ENCODE measurements around the gene COL4A2.

Gene COL4A2

DNA sequence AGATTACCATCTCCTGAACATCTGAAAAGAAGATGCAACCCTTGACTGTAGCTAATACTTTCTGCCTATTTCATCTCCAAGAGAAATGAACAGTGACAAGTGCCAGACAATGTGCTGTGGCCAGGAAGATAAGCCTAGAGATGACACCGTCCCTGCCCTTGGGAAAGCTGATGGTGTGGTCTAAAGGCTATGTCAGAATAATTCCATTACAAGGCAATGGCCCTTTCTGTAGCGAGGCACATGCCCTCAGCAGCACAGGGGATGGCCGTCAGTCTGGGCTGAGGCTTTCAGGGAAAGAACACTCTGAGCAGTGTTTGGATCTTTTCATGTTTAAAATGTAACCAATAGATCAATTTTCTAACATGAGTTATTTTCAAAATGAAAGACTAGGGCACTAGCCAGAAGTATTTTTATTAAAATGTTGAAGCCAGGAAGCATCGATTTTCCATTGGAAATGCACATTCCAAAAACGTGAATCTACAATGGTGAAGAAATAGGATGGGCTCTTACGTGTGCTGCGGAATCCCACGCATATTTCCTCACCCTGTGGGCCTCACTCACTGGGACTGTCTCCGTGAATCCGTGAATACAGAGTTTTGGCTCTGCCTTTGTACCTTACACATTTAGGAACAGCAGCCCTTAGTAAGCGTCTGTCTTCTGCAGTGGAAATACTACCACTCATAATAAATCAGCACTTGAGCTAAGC lies 22.2 kb upstream of the COL4A2 start:
- Histone ChIP-seq H3K4me1 (ENCODE audit: insufficient read depth, low read length) (peaks cover 86% of the 10 kb centered on the region), H3K9ac (ENCODE audit: low read length) (no peak overlapping the region), H3K27ac (ENCODE audit: low read depth, low read length) (peak overlapping the region; percentile 49)

GRCh38 chr13:110285991-110286832 lies 20.9 kb upstream of the COL4A2 start:
- H3K9me3 ChIP-seq (ENCODE audit: low read length) = no peaks in the 10 kb centered on the region
- no peaks in the 10 kb centered on the region for H3K27me3 ChIP-seq (ENCODE audit: control insufficient read depth in 1 of 2, insufficient read depth in 2 of 2, low read length in 2 of 2)
- H3K4me1 ChIP-seq (ENCODE audit: insufficient read depth, low read length) = peaks cover 85% of the 10 kb centered on the region
- H3K4me3 ChIP-seq (ENCODE audit: low read depth in 1 of 2, low read length in 2 of 2) = no peak overlapping the region
- H3K27ac ChIP-seq (ENCODE audit: low read depth, low read length) = peak overlapping the region; percentile 73
- H3K36me3 ChIP-seq (ENCODE audit: insufficient read depth, low read length) = no peaks in the 10 kb centered on the region
- H3K9ac ChIP-seq (ENCODE audit: low read length) = no peak overlapping the region

More for the DNA sequence above, 22.2 kb upstream of the COL4A2 start:
- Histone ChIP-seq H3K36me3 (ENCODE audit: insufficient read depth, low read length) (no peaks in the 10 kb centered on the region), H3K27me3 (ENCODE audit: control insufficient read depth in 1 of 2, insufficient read depth in 2 of 2, low read length in 2 of 2) (no peaks in the 10 kb centered on the region), H3K4me3 (ENCODE audit: low read depth in 1 of 2, low read length in 2 of 2) (no peak overlapping the region), H3K9me3 (ENCODE audit: low read length) (no peaks in the 10 kb centered on the region)

DNA sequence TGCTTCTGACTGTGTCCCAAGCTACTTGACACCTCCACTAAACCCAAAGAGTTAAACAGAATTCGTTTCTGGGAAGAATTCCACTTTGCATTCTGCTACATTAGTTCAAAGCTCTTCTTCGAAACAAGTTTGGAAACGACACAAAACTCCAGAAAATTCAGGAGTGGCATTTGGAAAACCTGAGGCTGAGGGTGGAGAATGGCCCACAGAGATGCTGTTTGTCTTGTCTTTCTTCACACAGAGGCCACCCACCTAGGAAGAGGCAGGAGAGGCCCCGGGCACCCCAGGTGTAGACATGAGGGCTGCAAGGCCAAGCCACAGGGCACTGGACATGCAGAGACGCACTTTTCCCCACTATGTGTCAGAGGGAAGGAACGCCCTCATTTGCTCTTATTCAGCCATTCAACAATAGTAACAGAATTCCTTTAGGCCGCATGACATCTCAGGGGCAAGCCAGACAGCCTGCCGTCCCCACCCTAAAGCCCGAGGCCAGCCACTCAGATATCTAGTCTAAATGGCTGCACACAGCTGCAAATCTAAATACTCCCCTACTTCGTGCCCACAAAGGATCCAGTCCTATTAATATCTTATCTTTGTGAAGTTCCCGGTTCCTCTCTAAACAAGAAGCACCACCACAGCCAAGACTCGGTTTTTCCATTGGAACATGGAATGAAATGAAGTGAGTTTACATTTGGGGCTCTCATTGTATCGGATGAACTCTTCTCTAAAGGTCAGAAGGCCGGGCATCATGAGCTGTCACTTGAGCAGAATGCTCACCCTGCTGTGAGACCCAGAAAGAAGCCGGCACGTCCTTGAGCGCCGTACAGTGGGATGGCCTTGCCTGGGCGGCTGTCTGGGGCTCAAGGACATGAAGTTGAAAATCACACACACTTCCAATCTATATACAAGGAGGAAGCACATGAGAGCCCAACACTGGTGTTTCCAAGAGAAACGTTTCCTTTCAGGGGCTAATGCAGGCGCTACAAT lies 20.0 kb upstream of the COL4A2 start:
- no peaks in the 10 kb centered on the region for H3K36me3 ChIP-seq (ENCODE audit: insufficient read depth, low read length)
- no peaks in the 10 kb centered on the region for H3K9me3 ChIP-seq (ENCODE audit: low read length)
- peak overlapping the region; percentile 73 for H3K27ac ChIP-seq (ENCODE audit: low read depth, low read length)
- H3K9ac ChIP-seq (ENCODE audit: low read length) = no peak overlapping the region
- no peak overlapping the region for H3K4me3 ChIP-seq (ENCODE audit: low read depth in 1 of 2, low read length in 2 of 2)
- H3K4me1 ChIP-seq (ENCODE audit: insufficient read depth, low read length) = peaks cover 77% of the 10 kb centered on the region
- H3K27me3 ChIP-seq (ENCODE audit: control insufficient read depth in 1 of 2, insufficient read depth in 2 of 2, low read length in 2 of 2) = no peaks in the 10 kb centered on the region

- Histone ChIP-seq H3K9me3 (ENCODE audit: low read length) (no peaks in the 10 kb centered on the region), H3K27me3 (ENCODE audit: control insufficient read depth in 1 of 2, insufficient read depth in 2 of 2, low read length in 2 of 2) (no peaks in the 10 kb centered on the region), H3K36me3 (ENCODE audit: insufficient read depth, low read length) (no peaks in the 10 kb centered on the region), H3K4me1 (ENCODE audit: insufficient read depth, low read length) (peaks cover 67% of the 10 kb centered on the region), H3K9ac (ENCODE audit: low read length) (no peak overlapping the region), H3K4me3 (ENCODE audit: low read depth in 1 of 2, low read length in 2 of 2) (no peak overlapping the region), H3K27ac (ENCODE audit: low read depth, low read length) (peak overlapping the region; percentile 86)
Observed at GRCh38 chr13:110289174-110289573, 17.9 kb upstream of the COL4A2 start.

DNA sequence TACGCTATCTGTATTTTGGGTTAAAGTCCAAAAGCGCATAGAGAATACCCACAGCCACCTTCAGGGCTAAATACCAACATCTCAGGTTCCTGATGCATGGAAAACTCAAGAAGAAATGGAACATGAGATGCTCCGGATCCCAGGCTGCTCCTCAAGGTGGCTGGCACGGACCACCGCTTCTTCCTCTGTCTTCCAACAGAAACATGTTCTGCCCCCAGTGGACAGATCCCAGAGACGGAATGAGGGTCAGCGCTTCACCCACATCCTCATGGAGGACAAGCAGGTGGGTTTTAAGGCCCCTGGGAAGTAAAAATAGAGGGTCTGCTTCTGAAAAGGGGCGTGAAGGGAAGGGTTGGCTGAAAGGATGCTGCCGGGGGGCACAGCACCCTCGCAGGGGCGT lies 17.4 kb upstream of the COL4A2 start:
- no peaks in the 10 kb centered on the region for H3K27me3 ChIP-seq (ENCODE audit: control insufficient read depth in 1 of 2, insufficient read depth in 2 of 2, low read length in 2 of 2)
- H3K9ac ChIP-seq (ENCODE audit: low read length) = no peak overlapping the region
- H3K4me3 ChIP-seq (ENCODE audit: low read depth in 1 of 2, low read length in 2 of 2) = no peak overlapping the region
- H3K27ac ChIP-seq (ENCODE audit: low read depth, low read length) = peak overlapping the region; percentile 86
- H3K4me1 ChIP-seq (ENCODE audit: insufficient read depth, low read length) = peaks cover 66% of the 10 kb centered on the region
- no peaks in the 10 kb centered on the region for H3K9me3 ChIP-seq (ENCODE audit: low read length)
- no peaks in the 10 kb centered on the region for H3K36me3 ChIP-seq (ENCODE audit: insufficient read depth, low read length)

DNA sequence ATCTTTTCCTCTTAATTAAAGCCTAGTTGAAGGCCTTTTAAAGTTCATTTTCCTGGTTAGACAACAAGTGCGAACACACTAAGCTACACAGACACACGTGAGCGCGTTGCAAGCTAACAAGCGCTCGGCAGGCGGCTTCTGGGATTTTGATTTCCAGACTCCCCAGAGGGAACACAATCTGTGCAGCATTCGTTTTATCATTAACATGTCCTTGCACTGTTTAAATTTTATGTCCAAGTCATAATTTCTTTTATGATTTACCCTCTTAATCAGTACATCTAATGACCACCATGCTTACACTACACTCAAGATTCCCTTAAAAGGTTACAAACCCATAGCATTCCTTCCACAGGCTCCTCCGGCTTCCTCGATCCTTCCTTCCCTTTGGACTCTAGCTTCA lies 16.9 kb upstream of the COL4A2 start:
- peaks cover 61% of the 10 kb centered on the region for H3K4me1 ChIP-seq (ENCODE audit: insufficient read depth, low read length)
- H3K27ac ChIP-seq (ENCODE audit: low read depth, low read length) = peak overlapping the region; percentile 86
- no peaks in the 10 kb centered on the region for H3K27me3 ChIP-seq (ENCODE audit: control insufficient read depth in 1 of 2, insufficient read depth in 2 of 2, low read length in 2 of 2)
- H3K9me3 ChIP-seq (ENCODE audit: low read length) = no peaks in the 10 kb centered on the region
- H3K36me3 ChIP-seq (ENCODE audit: insufficient read depth, low read length) = no peaks in the 10 kb centered on the region
- H3K9ac ChIP-seq (ENCODE audit: low read length) = peak overlapping the region; percentile 20
- H3K4me3 ChIP-seq (ENCODE audit: low read depth in 1 of 2, low read length in 2 of 2) = no peak overlapping the region

DNA sequence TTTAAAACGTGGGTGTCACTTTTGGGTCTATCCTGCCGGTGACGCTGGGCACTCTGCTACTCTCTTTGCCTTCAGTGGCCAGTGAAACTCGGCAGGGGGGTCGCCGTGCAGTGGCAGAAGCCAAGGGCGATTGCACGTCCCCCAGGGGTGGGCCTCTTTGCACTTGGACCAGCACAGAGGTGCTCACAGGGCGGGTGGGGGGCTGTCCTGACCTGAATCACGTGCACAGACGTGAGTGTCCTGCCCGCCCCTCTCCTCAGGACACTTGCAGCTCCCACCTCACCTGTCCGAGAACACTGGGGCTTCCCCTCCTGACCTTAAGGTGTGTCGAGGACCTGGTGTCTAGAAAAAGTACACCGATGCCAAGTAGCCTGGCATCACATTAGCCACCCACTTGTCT lies 16.3 kb upstream of the COL4A2 start:
- peak overlapping the region; percentile 86 for H3K27ac ChIP-seq (ENCODE audit: low read depth, low read length)

DNA sequence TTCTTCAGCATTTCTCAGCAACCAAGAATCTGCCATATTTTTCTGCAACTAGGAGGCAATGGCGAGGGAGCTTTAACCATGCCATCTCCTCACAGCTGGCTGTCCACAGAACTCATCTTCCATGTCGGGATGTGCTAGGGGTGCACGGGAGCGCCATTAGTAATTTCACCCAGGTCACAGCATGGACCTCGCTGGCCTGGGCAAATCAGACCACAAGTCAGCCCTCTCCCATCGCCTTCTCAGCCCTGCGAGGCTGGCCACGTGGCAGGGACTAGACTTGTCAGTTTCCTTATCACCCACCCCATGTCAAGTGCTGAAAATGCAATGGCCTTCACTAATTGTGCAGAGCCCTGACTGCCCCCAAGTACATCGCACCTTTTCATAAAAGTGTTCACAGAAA lies 15.8 kb upstream of the COL4A2 start:
- Histone ChIP-seq H3K27ac (ENCODE audit: low read depth, low read length) (peak overlapping the region; percentile 86), H3K4me3 (ENCODE audit: low read depth in 1 of 2, low read length in 2 of 2) (no peak overlapping the region), H3K27me3 (ENCODE audit: control insufficient read depth in 1 of 2, insufficient read depth in 2 of 2, low read length in 2 of 2) (no peaks in the 10 kb centered on the region), H3K36me3 (ENCODE audit: insufficient read depth, low read length) (no peaks in the 10 kb centered on the region), H3K9ac (ENCODE audit: low read length) (no peak overlapping the region), H3K4me1 (ENCODE audit: insufficient read depth, low read length) (peaks cover 61% of the 10 kb centered on the region), H3K9me3 (ENCODE audit: low read length) (no peaks in the 10 kb centered on the region)

More for the DNA sequence above, 16.3 kb upstream of the COL4A2 start:
- H3K9ac ChIP-seq (ENCODE audit: low read length) = no peak overlapping the region
- no peaks in the 10 kb centered on the region for H3K9me3 ChIP-seq (ENCODE audit: low read length)
- no peaks in the 10 kb centered on the region for H3K27me3 ChIP-seq (ENCODE audit: control insufficient read depth in 1 of 2, insufficient read depth in 2 of 2, low read length in 2 of 2)
- no peak overlapping the region for H3K4me3 ChIP-seq (ENCODE audit: low read depth in 1 of 2, low read length in 2 of 2)
- peaks cover 61% of the 10 kb centered on the region for H3K4me1 ChIP-seq (ENCODE audit: insufficient read depth, low read length)
- no peaks in the 10 kb centered on the region for H3K36me3 ChIP-seq (ENCODE audit: insufficient read depth, low read length)

DNA sequence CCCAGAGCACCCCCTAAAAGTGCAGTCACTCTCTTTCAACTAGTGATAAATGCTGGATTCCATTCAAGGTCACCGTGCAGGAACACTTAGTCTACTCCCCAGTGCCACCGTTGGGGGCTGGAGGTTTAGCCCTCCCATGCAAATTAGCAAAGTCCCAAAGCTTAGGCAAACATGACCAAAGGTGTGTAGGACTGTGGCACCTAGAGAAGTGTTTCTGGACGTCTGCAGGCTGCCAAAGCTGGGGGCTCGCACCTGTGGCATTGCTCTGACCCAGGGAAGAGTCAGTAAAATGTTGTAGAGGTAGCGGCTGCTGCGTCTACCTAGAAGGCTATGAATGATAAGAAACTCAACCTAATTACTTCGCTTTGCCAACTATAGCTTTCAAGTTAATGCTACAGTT lies 14.0 kb upstream of the COL4A2 start:
- no peak overlapping the region for H3K9ac ChIP-seq (ENCODE audit: low read length)
- peaks cover 60% of the 10 kb centered on the region for H3K4me1 ChIP-seq (ENCODE audit: insufficient read depth, low read length)
- no peaks in the 10 kb centered on the region for H3K9me3 ChIP-seq (ENCODE audit: low read length)
- H3K27ac ChIP-seq (ENCODE audit: low read depth, low read length) = peak overlapping the region; percentile 32
- no peaks in the 10 kb centered on the region for H3K27me3 ChIP-seq (ENCODE audit: control insufficient read depth in 1 of 2, insufficient read depth in 2 of 2, low read length in 2 of 2)
- no peaks in the 10 kb centered on the region for H3K36me3 ChIP-seq (ENCODE audit: insufficient read depth, low read length)
- no peak overlapping the region for H3K4me3 ChIP-seq (ENCODE audit: low read depth in 1 of 2, low read length in 2 of 2)

- H3K36me3 ChIP-seq (ENCODE audit: insufficient read depth, low read length) = no peaks in the 10 kb centered on the region
- H3K9me3 ChIP-seq (ENCODE audit: low read length) = no peaks in the 10 kb centered on the region
- no peak overlapping the region for H3K4me3 ChIP-seq (ENCODE audit: low read depth in 1 of 2, low read length in 2 of 2)
- no peak overlapping the region for H3K9ac ChIP-seq (ENCODE audit: low read length)
- no peaks in the 10 kb centered on the region for H3K27me3 ChIP-seq (ENCODE audit: control insufficient read depth in 1 of 2, insufficient read depth in 2 of 2, low read length in 2 of 2)
- H3K4me1 ChIP-seq (ENCODE audit: insufficient read depth, low read length) = peaks cover 66% of the 10 kb centered on the region
- H3K27ac ChIP-seq (ENCODE audit: low read depth, low read length) = peak overlapping the region; percentile 35
Observed at GRCh38 chr13:110293649-110294048, 13.4 kb upstream of the COL4A2 start.

GRCh38 chr13:110294146-110294545 lies 12.9 kb upstream of the COL4A2 start:
- Histone ChIP-seq H3K27ac (ENCODE audit: low read depth, low read length) (peak overlapping the region; percentile 35), H3K36me3 (ENCODE audit: insufficient read depth, low read length) (no peaks in the 10 kb centered on the region), H3K4me1 (ENCODE audit: insufficient read depth, low read length) (peaks cover 69% of the 10 kb centered on the region), H3K9me3 (ENCODE audit: low read length) (no peaks in the 10 kb centered on the region), H3K27me3 (ENCODE audit: control insufficient read depth in 1 of 2, insufficient read depth in 2 of 2, low read length in 2 of 2) (no peaks in the 10 kb centered on the region), H3K9ac (ENCODE audit: low read length) (no peak overlapping the region), H3K4me3 (ENCODE audit: low read depth in 1 of 2, low read length in 2 of 2) (no peak overlapping the region)
